GM18511 (cell line): ENCODE measurements around the gene EPHB2.

ENCODE experiments used
- ATAC-seq: cut with Tn5 transposase; IDR thresholded peaks from one replicate; pipeline ENCODE4 v1.9.1; 2021; ENCODE audit warnings: mild to moderate bottlenecking, moderate library complexity; ENCODE audit not compliant: unreplicated experiment

The EPHB2 gene

DNA sequence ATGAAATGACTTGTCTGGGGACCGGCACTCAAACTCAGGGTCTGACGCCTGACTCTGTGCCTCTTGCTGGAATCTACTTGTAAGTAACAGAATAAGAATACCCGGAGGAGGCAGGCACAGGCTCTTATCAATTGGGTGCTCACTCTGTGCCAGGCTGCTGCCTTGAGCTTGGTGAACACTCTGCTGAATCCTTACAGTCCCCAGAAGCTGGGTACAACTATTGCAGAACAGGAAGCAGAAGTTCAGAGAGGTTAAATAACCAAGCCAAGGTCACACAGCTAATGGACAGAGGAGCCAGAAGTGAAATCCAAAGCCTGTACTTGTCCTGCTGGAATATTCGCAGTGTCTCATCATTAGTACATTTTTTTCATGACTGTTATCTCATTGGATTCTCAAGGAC, 86.0 kb downstream of the EPHB2 start:
- no peak for ATAC-seq

- ATAC-seq: no peak
Observed at GRCh38 chr1:22798083-22798482, 87.4 kb downstream of the EPHB2 start.

DNA sequence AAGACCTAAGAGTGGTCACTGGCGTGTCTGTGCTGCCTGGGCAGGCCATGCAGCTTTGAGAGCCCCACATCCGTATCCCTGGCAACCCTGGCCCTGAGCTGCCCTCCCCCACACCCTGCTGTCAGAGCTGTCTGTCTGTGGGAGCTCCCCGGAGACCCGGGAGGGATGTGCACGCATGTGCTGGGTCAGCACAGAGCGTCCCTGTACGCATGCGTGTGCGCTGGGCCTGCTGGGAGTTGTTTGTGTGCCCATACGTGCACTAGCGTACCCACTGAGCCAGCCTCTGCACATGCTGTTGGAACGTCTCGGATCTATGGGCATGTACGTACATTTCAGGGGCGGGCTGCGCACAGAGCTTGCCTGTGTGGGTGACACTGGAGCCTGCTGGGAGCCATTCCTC, 89.3 kb downstream of the EPHB2 start:
- ATAC-seq: no peak

DNA sequence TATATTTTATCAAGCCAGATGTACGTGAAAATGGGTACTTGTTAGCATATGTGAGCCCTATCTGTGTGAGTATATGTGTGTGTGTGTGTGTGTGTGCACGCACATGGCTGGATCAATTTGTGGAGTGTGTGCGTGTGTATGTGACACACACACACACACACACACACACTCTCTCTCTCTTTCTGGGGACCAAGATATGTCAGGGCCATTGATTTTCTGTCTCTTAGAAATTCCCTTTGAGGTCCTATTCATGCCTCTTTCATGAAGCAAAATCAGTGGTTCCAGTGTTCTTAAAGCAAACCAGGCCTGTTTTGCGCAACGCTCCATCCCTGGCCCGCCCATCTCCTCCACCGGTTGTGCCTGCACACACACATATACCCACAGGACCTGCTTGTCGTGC, 90.0 kb downstream of the EPHB2 start:
- ATAC-seq: no peak

GRCh38 chr1:22801347-22801746, 90.7 kb downstream of the EPHB2 start:
- no peak for ATAC-seq

DNA sequence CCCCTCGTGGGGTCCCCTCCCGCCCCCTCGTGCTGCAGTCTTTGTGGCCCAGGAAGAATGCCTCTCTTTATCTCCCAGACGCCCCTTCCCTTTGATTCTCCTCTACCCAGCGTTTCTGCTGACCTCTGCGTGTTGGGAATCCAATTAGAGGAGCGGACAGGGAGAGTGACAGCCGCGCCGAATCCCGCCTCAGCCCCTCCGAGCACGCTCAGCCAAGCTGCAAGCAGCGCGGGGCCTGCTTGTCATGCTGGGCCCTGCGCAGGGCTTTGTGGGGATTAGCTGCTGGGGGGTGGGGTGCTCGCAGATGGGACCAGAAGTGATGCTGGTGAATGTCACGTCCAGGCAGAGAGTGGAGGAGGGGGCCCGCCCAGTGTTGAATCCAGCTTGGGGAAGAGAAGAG, 91.1 kb downstream of the EPHB2 start:
- ATAC-seq: no peak

DNA sequence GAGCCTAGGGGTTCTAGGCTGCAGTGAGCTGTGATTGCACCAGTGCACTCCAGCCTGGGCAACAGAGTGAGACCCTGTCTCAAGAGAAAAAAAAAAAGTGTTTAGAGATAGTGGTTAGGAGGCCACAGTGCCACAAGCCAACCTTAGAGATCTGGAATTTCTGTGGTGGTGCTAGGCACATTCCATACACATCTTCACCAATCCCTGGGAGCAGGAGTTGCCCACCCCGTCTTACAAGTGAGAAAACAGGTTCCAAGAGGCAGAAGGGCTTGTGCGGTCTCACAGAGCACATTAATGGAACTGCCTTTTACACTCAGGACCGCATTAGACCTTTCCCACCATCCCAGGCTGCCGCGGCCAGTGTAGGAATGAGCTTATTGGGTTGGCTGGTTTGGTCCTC, 93.2 kb downstream of the EPHB2 start:
- ATAC-seq: no peak

GRCh38 chr1:22804406-22804805, 93.8 kb downstream of the EPHB2 start:
- no peak for ATAC-seq

- no peak for ATAC-seq
Observed at GRCh38 chr1:22804969-22805671, 94.5 kb downstream of the EPHB2 start.

GRCh38 chr1:22805672-22806038, 95.0 kb downstream of the EPHB2 start:
- no peak for ATAC-seq

- ATAC-seq: no peak
Observed at GRCh38 chr1:22806584-22806983, 95.9 kb downstream of the EPHB2 start.

DNA sequence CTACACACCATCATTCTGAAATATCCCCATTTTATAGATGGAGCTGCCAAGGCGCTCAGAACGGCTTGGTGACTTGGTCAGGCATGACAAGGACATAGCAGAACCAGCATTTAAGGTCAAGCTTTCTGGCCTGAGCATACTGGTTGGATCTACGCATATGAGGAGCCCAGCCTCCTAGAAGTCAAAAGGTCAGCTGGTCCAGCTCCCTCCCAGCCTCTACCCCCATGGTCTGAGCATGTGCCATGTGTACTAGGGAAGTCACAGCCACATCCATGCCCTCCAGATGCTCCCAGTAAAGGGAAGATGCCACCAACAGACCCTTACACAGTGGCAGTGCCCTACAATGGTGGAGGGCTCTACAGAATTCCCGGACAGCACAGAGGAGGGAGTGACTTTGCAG, 96.7 kb downstream of the EPHB2 start:
- no peak for ATAC-seq

DNA sequence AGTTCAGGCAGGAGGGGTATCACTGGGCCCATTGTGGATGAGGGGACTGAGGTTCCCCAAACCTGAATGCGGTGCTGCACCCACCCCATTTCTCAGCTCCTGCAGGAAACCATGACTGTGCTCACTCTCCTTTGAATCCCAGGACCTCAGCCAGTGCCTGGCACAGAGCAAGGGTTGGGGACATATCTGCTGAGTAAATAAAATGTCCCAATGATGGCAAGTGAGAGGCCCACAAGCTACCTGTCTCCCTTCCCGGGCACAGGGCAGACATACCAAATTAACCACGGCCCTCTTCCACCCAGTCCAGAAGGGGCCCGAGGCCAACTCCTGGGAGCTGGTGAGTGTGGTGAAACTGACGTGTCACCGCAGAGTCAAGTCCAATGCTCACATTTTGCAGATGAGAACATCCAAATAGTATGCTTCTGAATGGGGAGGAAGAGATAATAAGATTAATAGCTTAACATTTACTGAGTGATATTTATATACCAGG, 97.6 kb downstream of the EPHB2 start:
- ATAC-seq: no peak

- ATAC-seq: no peak
Observed at GRCh38 chr1:22808676-22809483, 98.2 kb downstream of the EPHB2 start.

DNA sequence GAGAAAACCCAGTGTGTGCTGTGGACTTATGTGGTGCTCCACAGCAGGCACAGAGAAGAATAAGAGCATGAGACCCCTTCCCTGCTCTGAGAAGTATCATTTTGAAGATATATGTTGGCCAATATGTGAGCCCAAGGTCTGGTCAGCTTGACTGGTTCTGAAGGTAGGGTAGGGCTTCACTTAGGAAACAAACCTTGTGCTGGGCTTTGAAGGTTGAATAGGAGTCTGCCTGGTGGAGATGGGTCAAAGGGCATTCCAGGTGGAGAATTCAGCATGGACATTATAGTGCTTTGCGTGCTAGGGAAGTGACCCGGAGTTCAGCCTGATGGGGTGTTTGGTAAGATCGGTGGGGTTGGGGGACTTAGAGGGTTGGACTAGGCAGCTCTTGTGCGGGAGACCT, 99.1 kb downstream of the EPHB2 start:
- no peak for ATAC-seq

DNA sequence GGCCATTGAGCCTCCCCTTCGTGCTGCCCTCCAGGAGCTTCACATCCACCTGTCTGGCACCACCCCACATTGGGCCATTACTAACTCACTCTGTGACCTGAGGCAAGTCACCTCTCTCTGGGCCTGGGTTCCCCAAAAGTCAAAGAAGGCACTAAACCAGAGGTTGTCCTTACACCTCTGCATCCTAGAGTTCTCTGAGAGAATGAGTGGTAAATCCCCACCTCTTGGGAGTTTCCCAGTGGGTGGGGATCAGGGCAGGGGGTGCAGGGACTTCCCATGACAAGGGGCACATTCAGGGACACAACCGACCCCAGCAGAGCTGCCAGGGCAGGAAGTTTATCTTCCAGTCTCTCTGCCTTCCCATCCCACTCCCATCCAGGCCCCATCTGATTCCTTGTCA, 99.7 kb downstream of the EPHB2 start:
- no peak for ATAC-seq

DNA sequence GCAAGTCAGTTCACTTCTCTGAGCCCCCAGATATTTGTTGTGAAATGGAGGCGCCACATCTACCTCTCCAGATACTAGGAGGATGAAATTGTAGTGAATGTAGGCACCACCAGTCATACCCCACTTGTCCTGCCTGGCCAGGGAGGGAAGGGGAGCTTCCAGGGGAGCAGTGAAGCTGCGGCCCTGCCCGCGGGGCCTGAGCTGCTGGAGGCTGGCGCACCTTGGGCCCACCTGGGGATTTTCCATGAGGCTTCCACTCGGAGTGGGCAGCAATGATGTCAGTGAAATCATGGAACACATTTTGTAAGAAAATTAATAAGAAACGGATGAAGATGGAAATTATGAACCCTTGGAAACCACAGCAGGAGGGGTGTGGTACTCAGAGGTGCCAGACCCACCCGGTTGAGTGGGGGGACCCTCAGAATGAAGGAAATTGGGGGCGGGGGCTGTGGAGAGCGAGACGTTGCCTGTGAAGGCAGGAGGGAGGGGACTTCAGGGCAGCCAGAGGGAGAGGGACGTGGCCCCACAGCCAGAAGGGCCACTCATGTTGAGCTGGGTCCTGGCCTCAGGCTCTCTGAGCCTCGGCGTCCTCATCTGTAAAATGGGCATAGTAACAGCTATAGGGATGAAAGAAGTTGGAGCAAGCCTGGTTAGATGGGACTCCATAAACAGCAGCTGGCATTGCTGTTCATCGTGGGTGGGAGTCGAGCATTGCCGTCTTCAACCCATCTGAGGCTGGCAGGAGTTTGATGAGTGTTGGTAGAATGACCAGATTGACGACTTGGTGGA, 101.6 kb downstream of the EPHB2 start:
- no peak for ATAC-seq

DNA sequence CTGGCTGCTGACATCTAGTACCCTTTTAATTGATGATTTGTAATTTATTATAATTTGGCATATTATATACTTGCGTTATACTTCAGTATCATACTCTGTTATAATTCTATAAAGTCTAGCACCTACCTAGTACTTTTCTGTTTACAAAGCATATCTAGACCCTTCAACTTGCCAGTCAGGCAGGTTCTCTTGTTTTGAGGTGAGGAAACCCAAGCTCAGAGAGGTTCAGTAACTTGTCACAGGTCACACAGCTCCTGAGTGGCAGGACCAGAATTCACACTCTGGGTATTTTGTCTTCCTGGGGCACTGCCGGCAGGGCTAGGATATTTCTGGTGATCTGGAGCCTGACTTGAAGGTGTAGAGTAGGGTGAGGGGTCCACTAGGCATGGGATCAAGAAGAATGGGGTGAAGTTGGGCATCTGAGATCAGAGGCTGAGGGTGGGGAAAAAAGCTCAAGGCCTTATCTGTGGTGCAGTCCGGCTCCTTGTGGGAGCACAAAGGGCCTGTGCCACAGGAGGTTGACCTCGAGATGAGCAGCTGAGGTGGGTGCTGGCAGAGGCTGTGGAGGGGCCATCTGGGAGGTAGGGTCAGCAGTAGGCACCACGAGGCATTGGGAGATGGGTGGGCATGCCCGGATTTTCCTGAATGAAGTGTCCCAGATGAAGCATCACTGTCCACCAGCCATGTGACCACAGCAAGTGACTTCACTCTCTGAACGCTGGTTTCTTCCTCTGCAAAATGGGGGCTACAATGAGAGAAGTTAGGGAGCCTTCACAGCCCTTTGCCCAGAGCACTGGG, 102.6 kb downstream of the EPHB2 start:
- no peak for ATAC-seq

DNA sequence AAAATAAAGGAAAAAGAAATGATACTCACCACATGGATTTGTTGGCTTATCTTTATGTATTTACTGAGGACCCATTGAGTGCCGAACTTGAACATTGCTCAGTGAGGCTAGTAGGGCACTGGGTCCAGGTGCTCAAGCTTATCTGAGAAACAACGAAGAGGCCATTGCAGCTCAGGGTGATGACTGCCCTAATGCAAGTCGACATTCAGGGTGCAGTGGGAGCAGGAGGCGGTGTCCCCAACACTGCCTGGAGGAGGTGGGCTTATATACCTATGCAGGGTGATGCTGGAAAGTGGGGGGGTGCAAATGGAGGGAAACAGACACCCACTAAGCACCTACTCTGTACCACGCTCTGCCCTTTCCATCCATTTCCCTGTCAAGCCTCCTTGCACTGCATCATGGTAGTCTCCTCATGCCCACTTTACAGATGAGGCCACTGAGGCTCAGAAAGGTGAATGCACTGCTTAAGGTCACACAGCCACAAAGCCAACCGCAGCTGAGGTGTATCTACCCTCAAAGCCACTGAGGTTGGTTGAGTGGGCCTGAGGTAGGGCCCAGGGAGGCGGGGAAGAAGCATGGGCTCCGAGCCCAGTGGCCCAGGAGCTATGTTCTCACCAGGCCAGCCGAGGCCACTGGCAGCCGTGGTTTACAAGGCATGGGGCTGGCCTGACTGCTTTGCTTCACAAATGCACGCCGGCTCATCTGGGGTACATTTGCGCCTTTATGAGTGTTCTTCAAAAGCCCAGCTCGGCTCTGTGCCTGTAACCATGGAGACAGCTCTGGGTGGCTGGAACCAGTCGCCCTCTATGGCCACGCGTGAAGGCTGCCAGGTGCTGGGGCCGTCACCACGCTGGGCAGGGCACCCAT, 103.8 kb downstream of the EPHB2 start:
- ATAC-seq: no peak

GRCh38 chr1:22815043-22815365, 104.4 kb downstream of the EPHB2 start:
- no peak for ATAC-seq
